Measurements from ENCODE around the gene TTYH1. TPM values are rescaled to one million over a fixed set of nuclear protein-coding genes. Genes with fewer than 3 reads are reported as not detected.

Gene TTYH1
- total and polyA plus RNA-seq, 3 donors from 2014 or later, result 126 to 248 (median 226) TPM

DNA sequence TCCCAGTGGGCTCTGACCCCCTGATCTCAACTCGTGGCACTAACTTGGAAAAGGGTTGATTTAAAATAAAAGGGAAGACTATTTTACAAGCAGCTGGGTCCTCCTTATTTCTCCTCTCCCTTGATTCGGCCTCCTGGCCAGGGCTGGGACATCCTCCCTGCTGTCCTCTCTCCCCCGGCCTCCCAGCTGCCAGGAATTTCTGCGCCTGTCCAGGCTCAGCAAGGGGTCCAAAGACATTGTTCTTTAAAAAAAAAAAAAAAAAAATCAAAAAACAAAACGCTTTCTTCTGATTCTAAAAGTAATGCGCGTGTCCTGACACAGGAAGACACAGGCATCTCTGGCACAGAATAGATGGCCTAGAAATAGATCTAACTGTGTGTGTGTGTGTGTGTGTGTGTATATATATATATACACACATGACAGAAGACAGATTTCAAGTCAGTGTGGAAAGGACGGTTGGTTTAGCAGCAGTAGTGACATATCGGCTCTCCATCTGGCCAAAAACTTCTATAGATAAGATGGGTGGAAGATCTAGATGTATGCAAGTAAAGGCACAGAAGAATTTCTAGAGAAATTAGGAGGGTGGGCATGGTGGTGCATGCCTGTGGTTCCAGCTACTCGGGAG, 21.5 kb downstream of the TTYH1 start:
- intact Hi-C loops (cut with DNase I; ENCODE audit: low total_unique reads), result no loop called here
- H3K27ac ChIP-seq, result peak overlapping the region; percentile 39 to 61

DNA sequence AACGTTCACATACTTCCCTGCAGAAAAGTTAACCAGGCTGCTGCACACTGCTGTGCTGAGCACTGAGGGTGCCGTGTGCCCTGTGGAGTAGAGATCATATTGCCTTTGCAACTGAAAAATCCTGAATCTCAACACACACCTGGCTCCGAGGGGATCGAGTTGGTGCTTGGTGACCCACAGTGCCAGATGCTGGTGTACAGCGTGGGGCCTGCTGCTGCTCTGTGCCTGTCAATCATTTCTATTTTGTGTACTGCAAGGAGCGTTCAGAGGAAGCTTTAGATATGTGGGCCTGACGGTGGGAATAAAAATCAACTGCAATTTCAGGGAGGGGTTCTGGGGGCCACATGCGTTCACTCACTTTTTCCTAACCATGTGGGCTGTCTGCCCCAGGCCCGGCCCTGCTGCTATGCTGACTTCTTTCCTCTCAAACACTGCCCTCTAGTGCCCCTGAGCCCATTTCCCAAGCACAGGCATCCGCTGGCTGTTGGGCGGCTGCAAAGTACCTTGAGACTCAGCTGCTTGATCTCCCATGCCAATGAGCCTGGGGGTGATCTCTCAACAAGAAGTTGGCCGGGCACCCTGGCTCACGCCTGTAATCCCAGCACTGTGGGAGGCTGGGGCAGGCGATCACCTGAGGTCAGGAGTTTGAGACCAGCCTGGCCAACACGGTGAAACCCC, 24.0 kb downstream of the TTYH1 start:
- Histone ChIP-seq H3K9me3 (no peaks in the 10 kb centered on the region), H3K36me3 (ENCODE audit: low read depth, missing control alignments) (no peaks in the 10 kb centered on the region), H3K4me3 (no peak overlapping the region), H3K27ac (no peak overlapping the region), H3K4me1 (peaks cover 23% of the 10 kb centered on the region), H3K27me3 (no peaks in the 10 kb centered on the region)
- 52 to 56% methylated on average over 12 to 15 of the region's 15 CpGs for WGBS, 2 donors
- intact Hi-C loops (cut with DNase I; ENCODE audit: low total_unique reads), result no loop called here
- DNase-seq, result peak; percentile 77
- no peak for TF ChIP-seq POLR2A (IDR thresholded peaks at IDR 0.05)
- TF ChIP-seq, protein P1, sequence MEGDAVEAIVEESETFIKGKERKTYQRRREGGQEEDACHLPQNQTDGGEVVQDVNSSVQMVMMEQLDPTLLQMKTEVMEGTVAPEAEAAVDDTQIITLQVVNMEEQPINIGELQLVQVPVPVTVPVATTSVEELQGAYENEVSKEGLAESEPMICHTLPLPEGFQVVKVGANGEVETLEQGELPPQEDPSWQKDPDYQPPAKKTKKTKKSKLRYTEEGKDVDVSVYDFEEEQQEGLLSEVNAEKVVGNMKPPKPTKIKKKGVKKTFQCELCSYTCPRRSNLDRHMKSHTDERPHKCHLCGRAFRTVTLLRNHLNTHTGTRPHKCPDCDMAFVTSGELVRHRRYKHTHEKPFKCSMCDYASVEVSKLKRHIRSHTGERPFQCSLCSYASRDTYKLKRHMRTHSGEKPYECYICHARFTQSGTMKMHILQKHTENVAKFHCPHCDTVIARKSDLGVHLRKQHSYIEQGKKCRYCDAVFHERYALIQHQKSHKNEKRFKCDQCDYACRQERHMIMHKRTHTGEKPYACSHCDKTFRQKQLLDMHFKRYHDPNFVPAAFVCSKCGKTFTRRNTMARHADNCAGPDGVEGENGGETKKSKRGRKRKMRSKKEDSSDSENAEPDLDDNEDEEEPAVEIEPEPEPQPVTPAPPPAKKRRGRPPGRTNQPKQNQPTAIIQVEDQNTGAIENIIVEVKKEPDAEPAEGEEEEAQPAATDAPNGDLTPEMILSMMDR (IDR thresholded peaks at IDR 0.05), result peak in 1 of 3 experiments; percentile 20

More for the DNA sequence above, 21.5 kb downstream of the TTYH1 start:
- Histone ChIP-seq H3K36me3 (ENCODE audit: low read depth, missing control alignments) (no peaks in the 10 kb centered on the region), H3K9me3 (no peaks in the 10 kb centered on the region), H3K4me1 (peaks cover 24% of the 10 kb centered on the region), H3K27me3 (no peaks in the 10 kb centered on the region), H3K4me3 (no peak overlapping the region)
- no peak for TF ChIP-seq POLR2A (IDR thresholded peaks at IDR 0.05)
- TF ChIP-seq, protein P1 (IDR thresholded peaks at IDR 0.05), result no peak
- WGBS, 2 donors, result 30 to 55% methylated on average over 10 of the region's 10 CpGs
- DNase-seq, result no peak

DNA sequence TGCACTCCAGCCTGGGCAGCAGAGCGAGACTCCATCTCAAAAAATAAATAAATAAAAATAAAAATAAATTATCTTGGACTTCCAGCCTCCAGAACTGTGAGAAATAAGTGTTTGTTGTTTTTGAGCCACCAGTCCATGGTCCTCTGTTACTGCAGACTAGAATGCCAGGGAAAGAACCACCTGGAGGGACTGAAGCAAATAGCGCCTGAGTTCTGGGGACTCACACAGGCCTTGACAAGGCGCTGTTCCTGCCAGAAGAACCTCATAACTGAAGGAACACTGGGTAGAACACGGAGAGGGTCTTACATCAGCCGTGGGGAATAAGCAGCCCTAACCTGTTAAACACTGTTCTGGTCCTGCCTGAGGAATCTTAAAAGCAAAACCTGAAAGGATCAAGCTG, 25.4 kb downstream of the TTYH1 start:
- Histone ChIP-seq H3K36me3 (ENCODE audit: low read depth, missing control alignments) (no peaks in the 10 kb centered on the region), H3K27me3 (no peaks in the 10 kb centered on the region)

DNA sequence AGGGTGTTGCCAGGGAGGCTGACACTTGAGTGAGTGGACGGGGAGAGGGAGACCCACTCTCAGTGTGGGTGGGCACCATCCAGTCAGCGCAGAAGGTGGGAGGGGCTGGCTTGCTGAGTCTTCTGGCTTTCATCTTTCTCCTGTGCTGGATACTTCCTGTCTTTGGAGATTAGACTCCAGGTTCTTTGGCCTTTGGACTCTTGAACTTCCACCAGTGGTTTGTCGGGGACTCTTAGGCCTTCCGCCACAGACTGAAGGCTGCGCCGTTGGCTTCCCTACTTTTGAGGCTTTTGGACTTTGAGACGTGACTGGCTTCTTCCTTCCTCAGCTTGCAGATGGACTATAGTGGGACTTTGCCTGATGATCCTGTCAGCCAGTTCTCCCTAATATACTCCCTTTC, 29.5 kb downstream of the TTYH1 start:
- Histone ChIP-seq H3K4me1 (peaks cover 9% of the 10 kb centered on the region), H3K36me3 (ENCODE audit: low read depth, missing control alignments) (no peaks in the 10 kb centered on the region), H3K4me3 (no peak overlapping the region), H3K27me3 (no peaks in the 10 kb centered on the region), H3K27ac (no peak overlapping the region), H3K9me3 (no peaks in the 10 kb centered on the region)
- no peak for DNase-seq
- WGBS, 2 donors, result 83 to 88% methylated on average over 7 of the region's 7 CpGs
- TF ChIP-seq, protein P1 (IDR thresholded peaks at IDR 0.05), result no peak
- TF ChIP-seq POLR2A (IDR thresholded peaks at IDR 0.05), result no peak
- intact Hi-C loops (cut with DNase I; ENCODE audit: low total_unique reads), result no loop called here

More for the DNA sequence above, 25.4 kb downstream of the TTYH1 start:
- intact Hi-C loops (cut with DNase I; ENCODE audit: low total_unique reads), result no loop called here
- Histone ChIP-seq H3K4me1 (peaks cover 11% of the 10 kb centered on the region), H3K4me3 (no peak overlapping the region), H3K9me3 (no peaks in the 10 kb centered on the region), H3K27ac (no peak overlapping the region)
- WGBS, 2 donors, result 83 to 89% methylated on average over 5 of the region's 5 CpGs
- no peak for DNase-seq
- no peak for TF ChIP-seq POLR2A (IDR thresholded peaks at IDR 0.05)
- TF ChIP-seq, protein P1 (IDR thresholded peaks at IDR 0.05), result no peak

Measured in testis (tissue), 3 donors.